ENCODE results near the gene TOP1. TPM values are rescaled to one million over a fixed set of nuclear protein-coding genes. Genes with fewer than 3 reads are reported as not detected.

The TOP1 gene
- total RNA-seq, 1 donor from 2014 or later: 117 TPM

- intact Hi-C loops (cut with micrococcal nuclease): no loop called here
- no peaks in the 10 kb centered on the region for H3K27me3 Mint-ChIP-seq
- peaks cover 70% of the 10 kb centered on the region for H3K36me3 Mint-ChIP-seq (ENCODE audit: low read depth)
Measured at GRCh38 chr20:41065716-41066115, 37.1 kb downstream of the TOP1 start.

GRCh38 chr20:41068806-41069205 lies 40.2 kb downstream of the TOP1 start:
- Mint-ChIP-seq H3K36me3 (ENCODE audit: low read depth) (peaks cover 52% of the 10 kb centered on the region), H3K4me3 (no peak overlapping the region), H3K4me1 (peaks cover 50% of the 10 kb centered on the region), H3K27ac (no peak overlapping the region), H3K9me3 (no peaks in the 10 kb centered on the region), H3K27me3 (no peaks in the 10 kb centered on the region)
- intact Hi-C loops (cut with micrococcal nuclease): no loop called here
- DNase-seq: no peak

More at GRCh38 chr20:41065716-41066115, 37.1 kb downstream of the TOP1 start:
- Mint-ChIP-seq H3K27ac (no peak overlapping the region), H3K9me3 (no peaks in the 10 kb centered on the region), H3K4me3 (no peak overlapping the region), H3K4me1 (peaks cover 34% of the 10 kb centered on the region)
- DNase-seq: no peak

GRCh38 chr20:41072190-41072863 lies 43.7 kb downstream of the TOP1 start:
- intact Hi-C loops (cut with micrococcal nuclease): no loop called here
- peak overlapping the region; percentile 86 for H3K27ac Mint-ChIP-seq

GRCh38 chr20:41072915-41073314 lies 44.3 kb downstream of the TOP1 start:
- H3K4me3 Mint-ChIP-seq: peak overlapping the region; percentile 24

More at GRCh38 chr20:41072190-41072863, 43.7 kb downstream of the TOP1 start:
- DNase-seq: no peak
- H3K9me3 Mint-ChIP-seq: no peaks in the 10 kb centered on the region
- peak overlapping the region; percentile 49 for H3K4me3 Mint-ChIP-seq
- peaks cover 65% of the 10 kb centered on the region for H3K4me1 Mint-ChIP-seq
- no peaks in the 10 kb centered on the region for H3K27me3 Mint-ChIP-seq
- H3K36me3 Mint-ChIP-seq (ENCODE audit: low read depth): peaks cover 49% of the 10 kb centered on the region

GRCh38 chr20:41074441-41074840 lies 45.8 kb downstream of the TOP1 start:
- Mint-ChIP-seq H3K4me3 (no peak overlapping the region), H3K9me3 (no peaks in the 10 kb centered on the region), H3K27me3 (no peaks in the 10 kb centered on the region), H3K4me1 (peaks cover 78% of the 10 kb centered on the region), H3K27ac (peak overlapping the region; percentile 23), H3K36me3 (ENCODE audit: low read depth) (peaks cover 53% of the 10 kb centered on the region)
- no peak for DNase-seq
- intact Hi-C loops (cut with micrococcal nuclease): no loop called here

More at GRCh38 chr20:41072915-41073314, 44.3 kb downstream of the TOP1 start:
- intact Hi-C loops (cut with micrococcal nuclease): no loop called here
- Mint-ChIP-seq H3K36me3 (ENCODE audit: low read depth) (peaks cover 49% of the 10 kb centered on the region), H3K27me3 (no peaks in the 10 kb centered on the region), H3K4me1 (peaks cover 70% of the 10 kb centered on the region), H3K9me3 (no peaks in the 10 kb centered on the region), H3K27ac (peak overlapping the region; percentile 86)
- peak; percentile 67 for DNase-seq

GRCh38 chr20:41076776-41077175 lies 48.2 kb downstream of the TOP1 start:
- H3K4me1 Mint-ChIP-seq: peaks cover 76% of the 10 kb centered on the region

GRCh38 chr20:41078329-41078728 lies 49.7 kb downstream of the TOP1 start:
- intact Hi-C loops (cut with micrococcal nuclease): loop anchor here (5.0 kb wide), 1 partner anchor 86 kb away; no protein-coding TSS in a partner anchor
- Mint-ChIP-seq H3K36me3 (ENCODE audit: low read depth) (peaks cover 58% of the 10 kb centered on the region), H3K4me3 (peak overlapping the region; percentile 38), H3K27me3 (no peaks in the 10 kb centered on the region), H3K4me1 (peaks cover 62% of the 10 kb centered on the region), H3K9me3 (no peaks in the 10 kb centered on the region), H3K27ac (peak overlapping the region; percentile 59)
- no peak for DNase-seq

More at GRCh38 chr20:41076776-41077175, 48.2 kb downstream of the TOP1 start:
- Mint-ChIP-seq H3K4me3 (peak overlapping the region; percentile 18), H3K27ac (peak overlapping the region; percentile 73), H3K9me3 (no peaks in the 10 kb centered on the region), H3K27me3 (no peaks in the 10 kb centered on the region), H3K36me3 (ENCODE audit: low read depth) (peaks cover 49% of the 10 kb centered on the region)
- intact Hi-C loops (cut with micrococcal nuclease): loop anchor here (5.0 kb wide), 1 partner anchor 84 kb away; no protein-coding TSS in a partner anchor
- DNase-seq: no peak

- DNase-seq: no peak
- Mint-ChIP-seq H3K27ac (no peak overlapping the region), H3K4me1 (peaks cover 58% of the 10 kb centered on the region), H3K36me3 (ENCODE audit: low read depth) (peaks cover 66% of the 10 kb centered on the region), H3K9me3 (no peaks in the 10 kb centered on the region), H3K4me3 (no peak overlapping the region), H3K27me3 (no peaks in the 10 kb centered on the region)
- intact Hi-C loops (cut with micrococcal nuclease): loop anchor here (5.0 kb wide), 1 partner anchor 87 kb away; no protein-coding TSS in a partner anchor
Measured at GRCh38 chr20:41079066-41079465, 50.4 kb downstream of the TOP1 start.

GRCh38 chr20:41080866-41081265 lies 52.2 kb downstream of the TOP1 start:
- H3K27ac Mint-ChIP-seq: peak overlapping the region; percentile 60
- peaks cover 77% of the 10 kb centered on the region for H3K36me3 Mint-ChIP-seq (ENCODE audit: low read depth)
- H3K9me3 Mint-ChIP-seq: no peaks in the 10 kb centered on the region
- no peaks in the 10 kb centered on the region for H3K27me3 Mint-ChIP-seq
- DNase-seq: no peak
- H3K4me1 Mint-ChIP-seq: peaks cover 48% of the 10 kb centered on the region
- intact Hi-C loops (cut with micrococcal nuclease): loop anchor here (5.0 kb wide), 1 partner anchor 34 kb away; no protein-coding TSS in a partner anchor
- no peak overlapping the region for H3K4me3 Mint-ChIP-seq

- no peak for DNase-seq
- Mint-ChIP-seq H3K4me1 (peaks cover 45% of the 10 kb centered on the region), H3K9me3 (no peaks in the 10 kb centered on the region), H3K27me3 (no peaks in the 10 kb centered on the region), H3K4me3 (no peak overlapping the region), H3K27ac (peak overlapping the region; percentile 60), H3K36me3 (ENCODE audit: low read depth) (peaks cover 74% of the 10 kb centered on the region)
- intact Hi-C loops (cut with micrococcal nuclease): loop anchor here (5.0 kb wide), 1 partner anchor 34 kb away; no protein-coding TSS in a partner anchor
Measured at GRCh38 chr20:41081276-41081814, 52.7 kb downstream of the TOP1 start.

GRCh38 chr20:41082306-41082705 lies 53.7 kb downstream of the TOP1 start:
- intact Hi-C loops (cut with micrococcal nuclease): loop anchor here (5.0 kb wide), 1 partner anchor 35 kb away; no protein-coding TSS in a partner anchor
- Mint-ChIP-seq H3K9me3 (no peaks in the 10 kb centered on the region), H3K4me3 (no peak overlapping the region), H3K4me1 (peaks cover 43% of the 10 kb centered on the region), H3K27me3 (no peaks in the 10 kb centered on the region), H3K27ac (peak overlapping the region; percentile 18), H3K36me3 (ENCODE audit: low read depth) (peaks cover 73% of the 10 kb centered on the region)
- no peak for DNase-seq

- H3K9me3 Mint-ChIP-seq: no peaks in the 10 kb centered on the region
- peaks cover 25% of the 10 kb centered on the region for H3K4me1 Mint-ChIP-seq
- DNase-seq: no peak
- H3K27me3 Mint-ChIP-seq: no peaks in the 10 kb centered on the region
- intact Hi-C loops (cut with micrococcal nuclease): no loop called here
- no peak overlapping the region for H3K4me3 Mint-ChIP-seq
- H3K27ac Mint-ChIP-seq: no peak overlapping the region
- H3K36me3 Mint-ChIP-seq (ENCODE audit: low read depth): peaks cover 70% of the 10 kb centered on the region
Measured at GRCh38 chr20:41085606-41086005, 57.0 kb downstream of the TOP1 start.

- H3K27ac Mint-ChIP-seq: no peak overlapping the region
- H3K4me3 Mint-ChIP-seq: peak overlapping the region; percentile 6
- DNase-seq: no peak
- peaks cover 16% of the 10 kb centered on the region for H3K4me1 Mint-ChIP-seq
- peaks cover 64% of the 10 kb centered on the region for H3K36me3 Mint-ChIP-seq (ENCODE audit: low read depth)
- H3K9me3 Mint-ChIP-seq: no peaks in the 10 kb centered on the region
- no peaks in the 10 kb centered on the region for H3K27me3 Mint-ChIP-seq
- intact Hi-C loops (cut with micrococcal nuclease): no loop called here
Measured at GRCh38 chr20:41086402-41087324, 58.0 kb downstream of the TOP1 start.
